H9 (cell line): ENCODE measurements around the gene RRAGD. TPM values are rescaled to one million over a fixed set of nuclear protein-coding genes. Genes with fewer than 3 reads are reported as not detected.

Source experiments
- DNase-seq: peaks from one replicate; pipeline ENCODE4 v3.0.0-alpha.2; 2017
- H2AFZ ChIP-seq: one replicate; pipeline ENCODE4 v1.6.1; 2013; ENCODE audit warnings: mild to moderate bottlenecking, low read length, control low read depth, moderate library complexity
- H2AK5ac ChIP-seq: 2 replicates; pipeline ENCODE4 v1.6.1; 2013; ENCODE audit warnings: low read length, control low read depth, mixed read lengths; ENCODE audit not compliant: insufficient read length
- H2BK120ac ChIP-seq: one replicate; pipeline ENCODE4 v1.6.1; 2013; ENCODE audit warnings: low read depth, mild to moderate bottlenecking, low read length, control low read depth, inconsistent platforms; ENCODE audit not compliant: poor library complexity, severe bottlenecking
- H2BK12ac ChIP-seq: 2 replicates; pipeline ENCODE4 v1.6.1; 2013; ENCODE audit warnings: low read length, control low read depth, mixed read lengths, low read depth; ENCODE audit not compliant: insufficient read length
- H2BK15ac ChIP-seq: 2 replicates; pipeline ENCODE4 v1.6.1; 2013; ENCODE audit warnings: low read depth, low read length, control low read depth
- H2BK20ac ChIP-seq: one replicate; pipeline ENCODE4 v1.6.1; 2013; ENCODE audit warnings: low read depth, mild to moderate bottlenecking, low read length, control low read depth, inconsistent platforms; ENCODE audit not compliant: poor library complexity, severe bottlenecking
- H2BK5ac ChIP-seq: 2 replicates; pipeline ENCODE4 v1.6.1; 2013; ENCODE audit warnings: low read length, control low read depth, mixed read lengths; ENCODE audit not compliant: insufficient read length
- H3K14ac ChIP-seq: 2 replicates; pipeline ENCODE4 v1.6.1; 2013; ENCODE audit warnings: low read length, control low read depth; ENCODE audit not compliant: insufficient read depth
- H3K18ac ChIP-seq: 2 replicates; pipeline ENCODE4 v1.6.1; 2013; ENCODE audit warnings: low read depth, mild to moderate bottlenecking, mixed read lengths, low read length, control low read depth; ENCODE audit not compliant: insufficient read length
- H3K23ac ChIP-seq: 2 replicates; pipeline ENCODE4 v1.6.1; 2013; ENCODE audit warnings: low read length, control low read depth, mixed read lengths, low read depth; ENCODE audit not compliant: insufficient read length
- H3K23me2 ChIP-seq: 2 replicates; pipeline ENCODE4 v1.6.1; 2013; ENCODE audit warnings: low read depth, mild to moderate bottlenecking, mixed read lengths, low read length, control low read depth; ENCODE audit not compliant: insufficient read length, poor library complexity, severe bottlenecking
- H3K27ac ChIP-seq: 2 replicates; pipeline ENCODE4 v1.5.1; 2013; ENCODE audit warnings: low read length, control low read depth, mixed read lengths, low read depth; ENCODE audit not compliant: insufficient read length
- H3K27me3 ChIP-seq: 2 replicates; pipeline ENCODE4 v1.6.1; 2013; ENCODE audit warnings: low read length, control low read depth, inconsistent platforms; ENCODE audit not compliant: insufficient read depth
- H3K4ac ChIP-seq: 2 replicates; pipeline ENCODE4 v1.6.1; 2013; ENCODE audit warnings: low read depth, mild to moderate bottlenecking, control low read depth, inconsistent platforms, low read length, moderate library complexity
- H3K4me1 ChIP-seq: 2 replicates; pipeline ENCODE4 v1.6.1; 2013; ENCODE audit warnings: low read length, control low read depth, inconsistent platforms; ENCODE audit not compliant: insufficient read depth
- H3K4me2 ChIP-seq: 2 replicates; pipeline ENCODE4 v1.6.1; 2013; ENCODE audit warnings: low read length, control low read depth, mixed read lengths; ENCODE audit not compliant: insufficient read length, insufficient read depth
- H3K56ac ChIP-seq: 2 replicates; pipeline ENCODE4 v1.6.1; 2013; ENCODE audit warnings: low read depth, mild to moderate bottlenecking, mixed read lengths, low read length, control low read depth; ENCODE audit not compliant: insufficient read length
- H3K79me1 ChIP-seq: 2 replicates; pipeline ENCODE4 v1.6.1; 2013; ENCODE audit warnings: low read depth, mild to moderate bottlenecking, moderate library complexity, low read length, control low read depth, inconsistent platforms; ENCODE audit not compliant: insufficient read depth, poor library complexity, severe bottlenecking
- H3K79me2 ChIP-seq: 2 replicates; pipeline ENCODE4 v1.6.1; 2013; ENCODE audit warnings: low read length, control low read depth, inconsistent platforms; ENCODE audit not compliant: insufficient read depth
- H3K9ac ChIP-seq: 2 replicates; pipeline ENCODE4 v1.6.1; 2013; ENCODE audit warnings: low read length, control low read depth, mixed read lengths; ENCODE audit not compliant: insufficient read length; ENCODE audit errors: extremely low read depth
- H3K9me3 ChIP-seq: one replicate; pipeline ENCODE4 v1.6.1; 2013; ENCODE audit warnings: low read depth, low read length, inconsistent platforms; ENCODE audit not compliant: control insufficient read depth
- H3T11ph ChIP-seq: one replicate; pipeline ENCODE4 v1.6.1; 2013; ENCODE audit warnings: mild to moderate bottlenecking, low read length, control low read depth, inconsistent platforms
- H4K20me1 ChIP-seq: one replicate; pipeline ENCODE4 v1.6.1; 2013; ENCODE audit not compliant: control insufficient read depth, insufficient read length, insufficient read depth
- H4K5ac ChIP-seq: 2 replicates; pipeline ENCODE4 v1.6.1; 2013; ENCODE audit warnings: low read depth, mild to moderate bottlenecking, mixed read lengths, low read length, control low read depth; ENCODE audit not compliant: insufficient read length
- H4K8ac ChIP-seq: replicated peaks from 2 replicates; pipeline ENCODE4 v1.6.1; 2013; ENCODE audit warnings: low read length, control low read depth, mixed read lengths, low read depth; ENCODE audit not compliant: insufficient read length
- H4K91ac ChIP-seq: 2 replicates; pipeline ENCODE4 v1.6.1; 2013; ENCODE audit warnings: low read depth, mild to moderate bottlenecking, moderate library complexity, mixed read lengths, low read length, control low read depth; ENCODE audit not compliant: insufficient read length
- H3K27ac Mint-ChIP-seq, 3 experiments: 2 replicates in 2 of 3; 3 replicates in 1 of 3; pipeline ENCODE4 v1.8.0; 2020 to 2021; ENCODE audit warnings: mixed read lengths in 3 of 3, mild to moderate bottlenecking in 1 of 3, moderate library complexity in 1 of 3
- H3K27me3 Mint-ChIP-seq: 2 replicates; pipeline ENCODE4 v1.8.0; 2021; ENCODE audit warnings: low read depth, mild to moderate bottlenecking, moderate library complexity, mixed read lengths
- H3K36me3 Mint-ChIP-seq, 3 experiments: 2 replicates in 2 of 3; 3 replicates in 1 of 3; pipeline ENCODE4 v1.8.0; 2020 to 2021; ENCODE audit warnings: low read depth in 3 of 3, mixed read lengths in 3 of 3; ENCODE audit not compliant: insufficient read depth in 1 of 3
- H3K4me1 Mint-ChIP-seq, 2 experiments: 2 replicates each; pipeline ENCODE4 v1.8.0; 2020; ENCODE audit warnings: mixed read lengths in 2 of 2
- H3K4me3 Mint-ChIP-seq, 2 experiments: 2 replicates in 1 of 2; 3 replicates in 1 of 2; pipeline ENCODE4 v1.8.0; 2020 to 2021; ENCODE audit warnings: mild to moderate bottlenecking in 2 of 2, mixed read lengths in 2 of 2, moderate library complexity in 1 of 2
- H3K9me3 Mint-ChIP-seq, 2 experiments: 2 replicates in 1 of 2; 3 replicates in 1 of 2; pipeline ENCODE4 v1.8.0; 2020; ENCODE audit warnings: mild to moderate bottlenecking in 2 of 2, mixed read lengths in 2 of 2, moderate library complexity in 1 of 2
- WGBS: extraction: QIAGEN DNeasy Blood & Tissue Kit; methylation state at CpG from one replicate; pipeline ENCODE4 v1.1.7; 2013; ENCODE audit warnings: missing lambda C conversion rate, low lambda C conversion rate, mixed read lengths; ENCODE audit not compliant: insufficient read length; ENCODE audit errors: extremely low coverage; 5-methylcytosine and 5-hydroxymethylcytosine counted together
- total RNA-seq: library from RNA; stranded (reverse); gene quantifications from 2 replicates; pipeline ENCODE4 v1.2.1, GENCODE V29; 2021
- TF ChIP-seq, protein P1 (sequence below): fragments of 200-600 bp; sonication (generic); conservative IDR thresholded peaks from 3 replicates; pipeline ENCODE4 v1.8.0; 2021; ENCODE audit warnings: antibody characterized with exemption, mild to moderate bottlenecking

RRAGD gene
- total RNA-seq, 1 experiment from 2014 or later: 10.6 TPM

DNA sequence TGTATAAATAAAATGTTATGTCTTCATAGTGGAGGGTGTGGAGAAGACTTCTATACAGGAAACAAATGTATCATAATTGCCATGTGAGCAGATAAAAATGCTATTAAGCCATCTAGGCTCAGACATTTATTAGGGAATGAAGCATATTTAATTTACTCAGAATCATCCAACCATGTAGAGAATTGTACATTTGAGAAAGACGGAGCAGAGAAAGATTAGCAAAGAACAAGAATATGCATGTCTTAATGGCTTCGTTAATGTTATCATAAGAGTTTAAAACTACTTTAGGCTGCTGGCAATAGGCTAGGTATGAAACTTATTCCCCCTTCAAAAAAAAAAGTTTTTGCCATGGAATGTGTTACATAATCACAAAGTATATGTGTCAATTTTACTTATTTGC, 26.9 kb upstream of the RRAGD start:
- Mint-ChIP-seq H3K4me1 (peaks cover 17 to 18% of the 10 kb centered on the region in 2 experiments), H3K4me3 (no peak overlapping the region), H3K9me3 (peaks cover 3 to 8% of the 10 kb centered on the region in 2 experiments; a peak in 4 of 5 replicates), H3K36me3 (0 out of 7 replicates have a peak, but pooled peaks cover 0 to 3% (median 1%) of the 10 kb centered on the region in 3 experiments), H3K27me3 (peaks cover 99% of the 10 kb centered on the region), H3K27ac (no peak overlapping the region)
- Histone ChIP-seq H4K5ac (no peak overlapping the region), H2BK120ac (no peak overlapping the region), H3K4me1 (no peaks in the 10 kb centered on the region), H3K14ac (no peak overlapping the region), H2BK5ac (no peak overlapping the region), H3K23ac (no peak overlapping the region), H2BK12ac (no peak overlapping the region), H3K23me2 (no peaks in the 10 kb centered on the region), H4K20me1 (no peaks in the 10 kb centered on the region), H3K9ac (no peak overlapping the region), H3K18ac (no peak overlapping the region), H4K91ac (no peak overlapping the region), H3T11ph (no peak overlapping the region), H3K27ac (no peak overlapping the region), H3K79me1 (no peaks in the 10 kb centered on the region), H3K27me3 (peaks cover 1% of the 10 kb centered on the region), H3K79me2 (no peaks in the 10 kb centered on the region), H3K9me3 (no peaks in the 10 kb centered on the region), H3K4ac (no peak overlapping the region), H2BK15ac (no peak overlapping the region), H4K8ac (no peak overlapping the region), H3K4me2 (no peak overlapping the region), H3K56ac (no peak overlapping the region), H2AFZ (no peak overlapping the region), H2BK20ac (no peak overlapping the region), H2AK5ac (no peak overlapping the region)
- no CpG with 5 or more reads among the region's 2 CpGs for WGBS
- DNase-seq: no peak
- TF ChIP-seq, protein P1, sequence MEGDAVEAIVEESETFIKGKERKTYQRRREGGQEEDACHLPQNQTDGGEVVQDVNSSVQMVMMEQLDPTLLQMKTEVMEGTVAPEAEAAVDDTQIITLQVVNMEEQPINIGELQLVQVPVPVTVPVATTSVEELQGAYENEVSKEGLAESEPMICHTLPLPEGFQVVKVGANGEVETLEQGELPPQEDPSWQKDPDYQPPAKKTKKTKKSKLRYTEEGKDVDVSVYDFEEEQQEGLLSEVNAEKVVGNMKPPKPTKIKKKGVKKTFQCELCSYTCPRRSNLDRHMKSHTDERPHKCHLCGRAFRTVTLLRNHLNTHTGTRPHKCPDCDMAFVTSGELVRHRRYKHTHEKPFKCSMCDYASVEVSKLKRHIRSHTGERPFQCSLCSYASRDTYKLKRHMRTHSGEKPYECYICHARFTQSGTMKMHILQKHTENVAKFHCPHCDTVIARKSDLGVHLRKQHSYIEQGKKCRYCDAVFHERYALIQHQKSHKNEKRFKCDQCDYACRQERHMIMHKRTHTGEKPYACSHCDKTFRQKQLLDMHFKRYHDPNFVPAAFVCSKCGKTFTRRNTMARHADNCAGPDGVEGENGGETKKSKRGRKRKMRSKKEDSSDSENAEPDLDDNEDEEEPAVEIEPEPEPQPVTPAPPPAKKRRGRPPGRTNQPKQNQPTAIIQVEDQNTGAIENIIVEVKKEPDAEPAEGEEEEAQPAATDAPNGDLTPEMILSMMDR: no peak
